Esophagus muscularis mucosa (tissue), 3 donors: Measurements from ENCODE around the gene DXO.

Experiments
- CTCF ChIP-seq, 3 experiments: fragments of 200-600 bp in 2 of 3; fragments of 450-650 bp in 1 of 3; sonication (generic) in 2 of 3; IDR thresholded peaks; one replicate each; pipeline ENCODE4 v1.5.1; 2017 to 2019; ENCODE audit warnings: antibody characterized with exemption in 3 of 3, mild to moderate bottlenecking in 2 of 3, moderate library complexity in 1 of 3
- POLR2A ChIP-seq: fragments of 450-650 bp; IDR thresholded peaks from one replicate; pipeline ENCODE4 v1.6.1; 2017; ENCODE audit warnings: antibody characterized with exemption, moderate library complexity, mild to moderate bottlenecking, low read depth

GRCh38 chr6:31949926-31950548 is 21.9 kb downstream of the DXO start:
- TF ChIP-seq POLR2A (no peak), CTCF (IDR thresholded peaks at IDR 0.05) (no peak)
